ENCODE measurements around the gene CCDC8. TPM values are rescaled to one million over a fixed set of nuclear protein-coding genes. Genes with fewer than 3 reads are reported as not detected.

Gene CCDC8
- total and polyA plus RNA-seq, 9 of the 15 experiments (the other 6 are each of a cell fraction or from before 2014, with no cell fraction given), result 0.68 to 30.8 (median 15.6) TPM

DNA sequence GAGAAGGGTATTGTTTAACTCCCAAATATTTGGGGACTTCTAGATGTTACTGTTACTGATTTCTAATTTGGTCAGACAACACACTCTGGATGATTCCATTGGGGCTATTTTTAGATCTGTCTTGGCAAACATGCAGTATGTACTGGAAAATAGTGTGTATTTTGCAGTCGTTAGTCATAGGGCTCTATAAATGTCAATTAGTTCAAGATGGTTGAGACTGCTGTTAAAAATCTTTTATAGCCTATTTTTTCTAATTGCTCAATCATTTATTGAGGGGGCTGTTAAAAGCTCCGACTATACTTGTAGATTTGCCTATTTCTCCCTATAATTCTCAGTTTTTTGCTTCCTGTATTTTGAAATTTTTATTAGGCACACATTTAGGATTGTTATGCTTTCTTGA lies 35.1 kb downstream of the CCDC8 start (continued):
- TF ChIP-seq, protein P1, sequence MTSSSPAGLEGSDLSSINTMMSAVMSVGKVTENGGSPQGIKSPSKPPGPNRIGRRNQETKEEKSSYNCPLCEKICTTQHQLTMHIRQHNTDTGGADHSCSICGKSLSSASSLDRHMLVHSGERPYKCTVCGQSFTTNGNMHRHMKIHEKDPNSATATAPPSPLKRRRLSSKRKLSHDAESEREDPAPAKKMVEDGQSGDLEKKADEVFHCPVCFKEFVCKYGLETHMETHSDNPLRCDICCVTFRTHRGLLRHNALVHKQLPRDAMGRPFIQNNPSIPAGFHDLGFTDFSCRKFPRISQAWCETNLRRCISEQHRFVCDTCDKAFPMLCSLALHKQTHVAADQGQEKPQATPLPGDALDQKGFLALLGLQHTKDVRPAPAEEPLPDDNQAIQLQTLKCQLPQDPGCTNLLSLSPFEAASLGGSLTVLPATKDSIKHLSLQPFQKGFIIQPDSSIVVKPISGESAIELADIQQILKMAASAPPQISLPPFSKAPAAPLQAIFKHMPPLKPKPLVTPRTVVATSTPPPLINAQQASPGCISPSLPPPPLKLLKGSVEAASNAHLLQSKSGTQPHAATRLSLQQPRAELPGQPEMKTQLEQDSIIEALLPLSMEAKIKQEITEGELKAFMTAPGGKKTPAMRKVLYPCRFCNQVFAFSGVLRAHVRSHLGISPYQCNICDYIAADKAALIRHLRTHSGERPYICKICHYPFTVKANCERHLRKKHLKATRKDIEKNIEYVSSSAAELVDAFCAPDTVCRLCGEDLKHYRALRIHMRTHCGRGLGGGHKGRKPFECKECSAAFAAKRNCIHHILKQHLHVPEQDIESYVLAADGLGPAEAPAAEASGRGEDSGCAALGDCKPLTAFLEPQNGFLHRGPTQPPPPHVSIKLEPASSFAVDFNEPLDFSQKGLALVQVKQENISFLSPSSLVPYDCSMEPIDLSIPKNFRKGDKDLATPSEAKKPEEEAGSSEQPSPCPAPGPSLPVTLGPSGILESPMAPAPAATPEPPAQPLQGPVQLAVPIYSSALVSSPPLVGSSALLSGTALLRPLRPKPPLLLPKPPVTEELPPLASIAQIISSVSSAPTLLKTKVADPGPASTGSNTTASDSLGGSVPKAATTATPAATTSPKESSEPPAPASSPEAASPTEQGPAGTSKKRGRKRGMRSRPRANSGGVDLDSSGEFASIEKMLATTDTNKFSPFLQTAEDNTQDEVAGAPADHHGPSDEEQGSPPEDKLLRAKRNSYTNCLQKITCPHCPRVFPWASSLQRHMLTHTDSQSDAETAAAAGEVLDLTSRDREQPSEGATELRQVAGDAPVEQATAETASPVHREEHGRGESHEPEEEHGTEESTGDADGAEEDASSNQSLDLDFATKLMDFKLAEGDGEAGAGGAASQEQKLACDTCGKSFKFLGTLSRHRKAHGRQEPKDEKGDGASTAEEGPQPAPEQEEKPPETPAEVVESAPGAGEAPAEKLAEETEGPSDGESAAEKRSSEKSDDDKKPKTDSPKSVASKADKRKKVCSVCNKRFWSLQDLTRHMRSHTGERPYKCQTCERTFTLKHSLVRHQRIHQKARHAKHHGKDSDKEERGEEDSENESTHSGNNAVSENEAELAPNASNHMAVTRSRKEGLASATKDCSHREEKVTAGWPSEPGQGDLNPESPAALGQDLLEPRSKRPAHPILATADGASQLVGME (CRISPR knock-in tag; IDR thresholded peaks at IDR 0.05), result no peak

DNA sequence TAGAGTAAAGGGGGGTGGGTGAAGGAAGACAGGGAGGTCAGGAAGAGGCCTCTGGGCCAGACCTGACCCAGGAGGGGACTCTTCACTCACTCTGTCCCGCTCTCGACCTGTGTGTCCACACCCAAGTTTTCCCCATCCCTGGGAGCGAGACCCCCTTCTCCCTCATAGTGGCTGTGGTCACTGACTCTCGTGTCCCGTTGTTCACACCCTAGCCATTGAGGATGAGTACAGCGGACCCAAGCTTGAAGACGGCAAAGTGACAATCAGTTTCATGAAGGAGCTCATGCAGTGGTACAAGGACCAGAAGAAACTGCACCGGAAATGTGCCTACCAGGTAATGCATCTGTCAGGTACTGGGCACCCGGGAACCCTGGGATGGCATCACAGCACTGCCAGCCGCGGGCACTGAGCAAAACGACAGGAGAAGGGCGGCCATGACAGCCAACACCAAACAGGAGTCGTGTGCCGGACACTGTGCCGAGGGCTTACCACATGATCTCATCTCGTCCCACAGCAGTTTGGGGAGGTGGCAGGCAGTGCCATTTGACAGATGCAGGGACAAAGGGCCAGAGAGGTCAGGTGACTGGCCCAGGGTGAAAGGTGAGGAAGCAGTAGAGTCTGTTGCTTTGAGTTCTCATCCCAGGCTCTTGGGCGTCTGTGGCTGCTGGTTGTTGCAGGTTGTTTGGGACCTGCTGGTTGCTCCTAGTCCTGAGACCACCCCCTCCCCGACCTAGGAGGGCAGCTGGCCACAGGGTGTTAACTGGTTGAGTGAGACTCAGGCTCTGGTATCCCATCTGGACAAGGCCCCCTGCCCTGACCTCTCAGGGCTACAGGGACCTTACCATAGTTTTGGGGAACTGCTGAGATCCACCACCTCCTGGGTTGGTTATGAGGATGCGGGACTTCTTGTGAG lies 36.9 kb downstream of the CCDC8 start:
- in situ Hi-C loops (cut with MboI) (no loop called here), intact Hi-C loops (cut with micrococcal nuclease) (no loop called here)
- no peak overlapping the region for H2AFZ ChIP-seq (ENCODE audit: low read depth, low read length)
- H4K20me1 ChIP-seq (replicated peaks; ENCODE audit: control insufficient read depth, insufficient read depth, low read length), result peaks cover 10% of the 10 kb centered on the region; the same call in 1 of the 2 replicates
- DNase-seq (ENCODE audit: extremely low read depth in 1 of 4, low spot score in 3 of 4) (no peak), ATAC-seq (no peak), FAIRE-seq (no peak)
- no peak overlapping the region for H3K27ac ChIP-seq (ENCODE audit: extremely low read depth, low read depth, low read length)
- peaks cover 0 to 12% of the 10 kb centered on the region in 2 experiments; a peak in 1 of 5 replicates for H3K4me1 ChIP-seq (replicated peaks in 1 of 2; ENCODE audit: control insufficient read depth in 2 of 2, insufficient read depth in 2 of 2, low read length in 2 of 2)
- WGBS (ENCODE audit: insufficient coverage, low coverage, missing lambda C conversion rate), result 92% methylated on average over 19 of the region's 20 CpGs
- no peaks in the 10 kb centered on the region for H3K9me3 ChIP-seq (replicated peaks; ENCODE audit: control insufficient read depth, insufficient read depth, low read depth, low read length)
- ChIA-PET POLR2A (no interaction called here), CTCF (ENCODE audit: low intra/inter-chr PET ratio) (no interaction called here)
- H3K79me2 ChIP-seq (ENCODE audit: control insufficient read depth, insufficient read depth, low read length), result peaks cover 14% of the 10 kb centered on the region
- H3K4me3 ChIP-seq, result no peak overlapping the region
- no peaks in the 10 kb centered on the region for H3K27me3 ChIP-seq (ENCODE audit: control insufficient read depth in 2 of 2, insufficient read depth in 2 of 2, low read length in 2 of 2)
- no peaks in the 10 kb centered on the region for H3K9me1 ChIP-seq (ENCODE audit: control insufficient read depth, insufficient read depth, low read length)
- peak overlapping the region in 1 of 2 experiments; percentile 19; a peak in 1 of 4 replicates for H3K9ac ChIP-seq (ENCODE audit: insufficient read depth in 1 of 2, low read depth in 2 of 2, low read length in 2 of 2)
- H3K4me2 ChIP-seq (ENCODE audit: insufficient read depth, low read length), result no peak overlapping the region
- no TSS peak for BruUV-seq (replicated peaks)
- H3K36me3 ChIP-seq (ENCODE audit: control insufficient read depth, insufficient read depth, low read length), result peaks cover 91% of the 10 kb centered on the region
- TF ChIP-seq CHD1 (IDR thresholded peaks at IDR 0.05; ENCODE audit: low read length) (no peak), BACH1 (tag; IDR thresholded peaks at IDR 0.05) (no peak), TAF1 (IDR thresholded peaks at IDR 0.05; ENCODE audit: control insufficient read depth, extremely low read depth, insufficient read depth, low read length, severe bottlenecking) (no peak), HNRNPLL (IDR thresholded peaks at IDR 0.05; ENCODE audit: low read depth, low read length, poor library complexity, severe bottlenecking) (no peak), KDM1A (IDR thresholded peaks at IDR 0.05) (no peak), ZKSCAN3 (CRISPR knock-in tag; IDR thresholded peaks at IDR 0.05) (no peak), ZNF146 (CRISPR knock-in tag; IDR thresholded peaks at IDR 0.05; ENCODE audit: unreplicated experiment) (no peak)
- TF ChIP-seq, protein P2, sequence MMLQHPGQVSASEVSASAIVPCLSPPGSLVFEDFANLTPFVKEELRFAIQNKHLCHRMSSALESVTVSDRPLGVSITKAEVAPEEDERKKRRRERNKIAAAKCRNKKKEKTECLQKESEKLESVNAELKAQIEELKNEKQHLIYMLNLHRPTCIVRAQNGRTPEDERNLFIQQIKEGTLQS (IDR thresholded peaks at IDR 0.05), result no peak
- TF ChIP-seq, protein P2 (CRISPR knock-in tag; conservative IDR thresholded peaks at IDR 0.05), result no peak
- TF ChIP-seq, protein P3, sequence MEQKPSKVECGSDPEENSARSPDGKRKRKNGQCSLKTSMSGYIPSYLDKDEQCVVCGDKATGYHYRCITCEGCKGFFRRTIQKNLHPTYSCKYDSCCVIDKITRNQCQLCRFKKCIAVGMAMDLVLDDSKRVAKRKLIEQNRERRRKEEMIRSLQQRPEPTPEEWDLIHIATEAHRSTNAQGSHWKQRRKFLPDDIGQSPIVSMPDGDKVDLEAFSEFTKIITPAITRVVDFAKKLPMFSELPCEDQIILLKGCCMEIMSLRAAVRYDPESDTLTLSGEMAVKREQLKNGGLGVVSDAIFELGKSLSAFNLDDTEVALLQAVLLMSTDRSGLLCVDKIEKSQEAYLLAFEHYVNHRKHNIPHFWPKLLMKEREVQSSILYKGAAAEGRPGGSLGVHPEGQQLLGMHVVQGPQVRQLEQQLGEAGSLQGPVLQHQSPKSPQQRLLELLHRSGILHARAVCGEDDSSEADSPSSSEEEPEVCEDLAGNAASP (IDR thresholded peaks at IDR 0.05), result no peak
